Activated CD4-positive, alpha-beta T cell treated with anti-CD3 and anti-CD28 coated beads for 1 hour (primary cell): Measurements from ENCODE around the gene UBE2L6.

Source experiments
- DNase-seq: peaks from one replicate; pipeline ENCODE4 v3.0.0-alpha.2; 2020

UBE2L6 gene

GRCh38 chr11:57527056-57527631, 40.3 kb downstream of the UBE2L6 start:
- DNase-seq, result peak; percentile 51

GRCh38 chr11:57523419-57523818, 44.1 kb downstream of the UBE2L6 start:
- DNase-seq, result no peak

GRCh38 chr11:57521116-57521515, 46.4 kb downstream of the UBE2L6 start:
- DNase-seq, result no peak

GRCh38 chr11:57516061-57516443, 51.4 kb downstream of the UBE2L6 start:
- no peak for DNase-seq

GRCh38 chr11:57515332-57516060, 52.0 kb downstream of the UBE2L6 start, which contains the start of gene SLC43A1:
Gene SLC43A1 (minus strand): TSS chr11:57515702. CDS start chr11:57514111, 1,591 bp downstream.
- no peak for DNase-seq

GRCh38 chr11:57514538-57515331, 52.7 kb downstream of the UBE2L6 start:
- no peak for DNase-seq

- no peak for DNase-seq
Observed at GRCh38 chr11:57513911-57514537, 53.4 kb downstream of the UBE2L6 start.

- no peak for DNase-seq
Observed at GRCh38 chr11:57513452-57513795, 54.0 kb downstream of the UBE2L6 start.

- no peak for DNase-seq
Observed at GRCh38 chr11:57512646-57513451, 54.6 kb downstream of the UBE2L6 start.

GRCh38 chr11:57511741-57512430, 55.6 kb downstream of the UBE2L6 start:
- DNase-seq, result no peak

- DNase-seq, result no peak
Observed at GRCh38 chr11:57508341-57509170, 58.9 kb downstream of the UBE2L6 start.

GRCh38 chr11:57506522-57506921, 61.0 kb downstream of the UBE2L6 start:
- DNase-seq, result no peak

GRCh38 chr11:57504511-57504910, 63.0 kb downstream of the UBE2L6 start:
- DNase-seq, result no peak

GRCh38 chr11:57502870-57503269, 64.6 kb downstream of the UBE2L6 start:
- DNase-seq, result no peak

- DNase-seq, result no peak
Observed at GRCh38 chr11:57502376-57502775, 65.1 kb downstream of the UBE2L6 start.

- no peak for DNase-seq
Observed at GRCh38 chr11:57501953-57502352, 65.5 kb downstream of the UBE2L6 start.
